Bronchial epithelial cell (primary cell): ENCODE results near the gene ABCB8. TPM values are rescaled to one million over a fixed set of nuclear protein-coding genes. Genes with fewer than 3 reads are reported as not detected.

ENCODE experiments used
- DNase-seq: peaks from one replicate; pipeline ENCODE4 v3.0.0-alpha.2; 2010; ENCODE audit warnings: low read depth
- FAIRE-seq: peaks from 2 replicates; lab custom pipeline; 2011; peaks lifted over from hg19 to GRCh38; lab: Jason Lieb, UNC
- H3K27me3 ChIP-seq: 2 replicates; pipeline ENCODE4 v1.5.1; 2011; ENCODE audit warnings: low read length; ENCODE audit not compliant: control insufficient read depth, insufficient read depth
- H3K36me3 ChIP-seq: 2 replicates; pipeline ENCODE4 v1.5.1; 2011; ENCODE audit warnings: low read length; ENCODE audit not compliant: control insufficient read depth, insufficient read depth
- H3K4me3 ChIP-seq: 2 replicates; pipeline ENCODE4 v1.5.1; 2011; ENCODE audit warnings: mild to moderate bottlenecking, low read depth, low read length, control low read depth
- CTCF ChIP-seq: IDR thresholded peaks from 2 replicates; pipeline ENCODE4 v1.5.1; 2011; ENCODE audit warnings: mild to moderate bottlenecking, moderate library complexity, low read length, control low read depth, inconsistent platforms; ENCODE audit not compliant: insufficient read depth, severe bottlenecking
- total RNA-seq: library from RNA; depleted of rRNA; stranded (reverse); fragments of >200 nt; gene quantifications from 2 replicates; pipeline ENCODE4 v1.2.1, GENCODE V29; 2014

Gene ABCB8
- total RNA-seq, 1 donor from 2014 or later = 20.5 TPM

GRCh38 chr7:151075662-151075971, 47.4 kb downstream of the ABCB8 start:
- no peak for FAIRE-seq
- no peaks in the 10 kb centered on the region for H3K27me3 ChIP-seq
- no peak overlapping the region for H3K4me3 ChIP-seq
- H3K36me3 ChIP-seq = peaks cover 31% of the 10 kb centered on the region
- TF ChIP-seq CTCF = no peak
- no peak for DNase-seq

GRCh38 chr7:151075978-151076426, 47.8 kb downstream of the ABCB8 start:
- DNase-seq (no peak), FAIRE-seq (no peak)
- Histone ChIP-seq H3K36me3 (peaks cover 30% of the 10 kb centered on the region), H3K4me3 (no peak overlapping the region), H3K27me3 (no peaks in the 10 kb centered on the region)
- no peak for TF ChIP-seq CTCF

- FAIRE-seq = no peak
- H3K36me3 ChIP-seq = peaks cover 27% of the 10 kb centered on the region
- DNase-seq = no peak
- peak; percentile 55 for TF ChIP-seq CTCF
- H3K27me3 ChIP-seq = no peaks in the 10 kb centered on the region
- no peak overlapping the region for H3K4me3 ChIP-seq
Observed at GRCh38 chr7:151076863-151077704, 48.8 kb downstream of the ABCB8 start.

- H3K27me3 ChIP-seq = no peaks in the 10 kb centered on the region
- TF ChIP-seq CTCF = no peak
- peaks cover 27% of the 10 kb centered on the region for H3K36me3 ChIP-seq
- no peak overlapping the region for H3K4me3 ChIP-seq
- FAIRE-seq (no peak), DNase-seq (no peak)
Observed at GRCh38 chr7:151077705-151078232, 49.5 kb downstream of the ABCB8 start.

- no peak for TF ChIP-seq CTCF
- no peaks in the 10 kb centered on the region for H3K27me3 ChIP-seq
- FAIRE-seq = no peak
- no peak for DNase-seq
- H3K36me3 ChIP-seq = peaks cover 27% of the 10 kb centered on the region
- no peak overlapping the region for H3K4me3 ChIP-seq
Observed at GRCh38 chr7:151078233-151079040, 50.2 kb downstream of the ABCB8 start.
